T-helper 1 cell treated with Interleukin-12 subunit alpha and Interleukin-12 subunit beta and Interleukin-4 antibody, amounts not matched to agents 30 μg/mL and 1 μg/mL, for 36 hours (primary cell): ENCODE measurements around the gene GLRA1.
"Not testable (repeated sequence)": the region's sequence is repeated elsewhere in the genome, so short reads cannot be mapped to it uniquely, and the experiment has no call there.

Source experiments
- H3K27ac Mint-ChIP-seq: one replicate; pipeline ENCODE4 v1.8.0; 2021; ENCODE audit warnings: mild to moderate bottlenecking, mixed read lengths
- H3K27me3 Mint-ChIP-seq: one replicate; pipeline ENCODE4 v1.8.0; 2021; ENCODE audit warnings: low read depth, mixed read lengths
- H3K36me3 Mint-ChIP-seq: one replicate; pipeline ENCODE4 v1.8.0; 2021; ENCODE audit warnings: low read depth, mixed read lengths
- H3K4me1 Mint-ChIP-seq: one replicate; pipeline ENCODE4 v1.8.0; 2021; ENCODE audit warnings: low read depth, mixed read lengths
- H3K4me3 Mint-ChIP-seq: one replicate; pipeline ENCODE4 v1.8.0; 2021; ENCODE audit warnings: mild to moderate bottlenecking, moderate library complexity, mixed read lengths
- H3K9me3 Mint-ChIP-seq: one replicate; pipeline ENCODE4 v1.8.0; 2021; ENCODE audit warnings: mixed read lengths

GLRA1 gene

GRCh38 chr5:151805414-151806223 lies 119.0 kb downstream of the GLRA1 start:
- Mint-ChIP-seq H3K27me3 (no peaks in the 10 kb centered on the region), H3K36me3 (peaks cover 66% of the 10 kb centered on the region), H3K9me3 (no peaks in the 10 kb centered on the region), H3K4me1 (peaks cover 13% of the 10 kb centered on the region), H3K27ac (no peak overlapping the region), H3K4me3 (no peak overlapping the region)

- Mint-ChIP-seq H3K36me3 (peaks cover 58% of the 10 kb centered on the region), H3K4me1 (peaks cover 24% of the 10 kb centered on the region), H3K4me3 (no peak overlapping the region), H3K27ac (no peak overlapping the region), H3K27me3 (no peaks in the 10 kb centered on the region), H3K9me3 (no peaks in the 10 kb centered on the region)
These were observed 124.1 kb downstream of the GLRA1 start for GRCh38 chr5:151800532-151800931.

- H3K4me1 Mint-ChIP-seq = peaks cover 26% of the 10 kb centered on the region
- H3K27me3 Mint-ChIP-seq = no peaks in the 10 kb centered on the region
- no peak overlapping the region for H3K27ac Mint-ChIP-seq
- no peaks in the 10 kb centered on the region for H3K9me3 Mint-ChIP-seq
- H3K36me3 Mint-ChIP-seq = peaks cover 55% of the 10 kb centered on the region
- no peak overlapping the region for H3K4me3 Mint-ChIP-seq
These were observed 125.2 kb downstream of the GLRA1 start for GRCh38 chr5:151799407-151799806.

GRCh38 chr5:151798674-151799073 lies 126.0 kb downstream of the GLRA1 start:
- no peaks in the 10 kb centered on the region for H3K9me3 Mint-ChIP-seq
- H3K27ac Mint-ChIP-seq = no peak overlapping the region
- peaks cover 56% of the 10 kb centered on the region for H3K36me3 Mint-ChIP-seq
- peaks cover 26% of the 10 kb centered on the region for H3K4me1 Mint-ChIP-seq
- no peak overlapping the region for H3K4me3 Mint-ChIP-seq
- H3K27me3 Mint-ChIP-seq = no peaks in the 10 kb centered on the region

GRCh38 chr5:151795426-151795825 lies 129.2 kb downstream of the GLRA1 start:
- peaks cover 59% of the 10 kb centered on the region for H3K36me3 Mint-ChIP-seq

GRCh38 chr5:151793358-151793757 lies 131.3 kb downstream of the GLRA1 start:
- Mint-ChIP-seq H3K27me3 (no peaks in the 10 kb centered on the region), H3K4me3 (no peak overlapping the region), H3K36me3 (peaks cover 59% of the 10 kb centered on the region), H3K4me1 (peaks cover 17% of the 10 kb centered on the region), H3K9me3 (no peaks in the 10 kb centered on the region), H3K27ac (no peak overlapping the region)

More at GRCh38 chr5:151795426-151795825, 129.2 kb downstream of the GLRA1 start:
- H3K27ac Mint-ChIP-seq = peak overlapping the region; percentile 57
- no peaks in the 10 kb centered on the region for H3K9me3 Mint-ChIP-seq
- no peaks in the 10 kb centered on the region for H3K27me3 Mint-ChIP-seq
- H3K4me3 Mint-ChIP-seq = no peak overlapping the region
- H3K4me1 Mint-ChIP-seq = peaks cover 24% of the 10 kb centered on the region

- H3K27me3 Mint-ChIP-seq = no peaks in the 10 kb centered on the region
- H3K36me3 Mint-ChIP-seq = peaks cover 33% of the 10 kb centered on the region
These were observed 136.8 kb downstream of the GLRA1 start for GRCh38 chr5:151787817-151788216.

GRCh38 chr5:151786468-151786867 lies 138.2 kb downstream of the GLRA1 start:
- no peak overlapping the region for H3K4me3 Mint-ChIP-seq
- H3K4me1 Mint-ChIP-seq = peaks cover 16% of the 10 kb centered on the region
- no peaks in the 10 kb centered on the region for H3K9me3 Mint-ChIP-seq
- H3K36me3 Mint-ChIP-seq = peaks cover 25% of the 10 kb centered on the region
- peak overlapping the region; percentile 49 for H3K27ac Mint-ChIP-seq
- H3K27me3 Mint-ChIP-seq = no peaks in the 10 kb centered on the region

More at GRCh38 chr5:151787817-151788216, 136.8 kb downstream of the GLRA1 start:
- peaks cover 13% of the 10 kb centered on the region for H3K4me1 Mint-ChIP-seq
- no peaks in the 10 kb centered on the region for H3K9me3 Mint-ChIP-seq
- no peak overlapping the region for H3K4me3 Mint-ChIP-seq
- H3K27ac Mint-ChIP-seq = no peak overlapping the region

GRCh38 chr5:151784141-151784540 lies 140.5 kb downstream of the GLRA1 start:
- Mint-ChIP-seq H3K36me3 (peaks cover 9% of the 10 kb centered on the region), H3K27ac (no peak overlapping the region), H3K4me3 (no peak overlapping the region), H3K9me3 (no peaks in the 10 kb centered on the region), H3K4me1 (peaks cover 29% of the 10 kb centered on the region), H3K27me3 (no peaks in the 10 kb centered on the region)

- not testable (repeated sequence) for H3K9me3 Mint-ChIP-seq
- peaks cover 32% of the 10 kb centered on the region for H3K4me1 Mint-ChIP-seq
- H3K36me3 Mint-ChIP-seq = peaks cover 12% of the 10 kb centered on the region
These were observed 141.0 kb downstream of the GLRA1 start for GRCh38 chr5:151783664-151784063.

GRCh38 chr5:151781201-151781600 lies 143.4 kb downstream of the GLRA1 start:
- peaks cover 39% of the 10 kb centered on the region for H3K4me1 Mint-ChIP-seq
- H3K9me3 Mint-ChIP-seq = no peaks in the 10 kb centered on the region
- H3K27ac Mint-ChIP-seq = no peak overlapping the region
- H3K27me3 Mint-ChIP-seq = no peaks in the 10 kb centered on the region
- H3K4me3 Mint-ChIP-seq = no peak overlapping the region
- H3K36me3 Mint-ChIP-seq = peaks cover 15% of the 10 kb centered on the region

More at GRCh38 chr5:151783664-151784063, 141.0 kb downstream of the GLRA1 start:
- not testable (repeated sequence) for H3K27me3 Mint-ChIP-seq, H3K27ac Mint-ChIP-seq, H3K4me3 Mint-ChIP-seq

GRCh38 chr5:151780348-151780747 lies 144.3 kb downstream of the GLRA1 start:
- Mint-ChIP-seq H3K4me1 (peaks cover 41% of the 10 kb centered on the region), H3K36me3 (peaks cover 22% of the 10 kb centered on the region), H3K27ac (no peak overlapping the region), H3K4me3 (no peak overlapping the region), H3K27me3 (no peaks in the 10 kb centered on the region), H3K9me3 (no peaks in the 10 kb centered on the region)

- H3K9me3 Mint-ChIP-seq = no peaks in the 10 kb centered on the region
- H3K36me3 Mint-ChIP-seq = peaks cover 22% of the 10 kb centered on the region
- H3K27me3 Mint-ChIP-seq = no peaks in the 10 kb centered on the region
- H3K27ac Mint-ChIP-seq = no peak overlapping the region
- H3K4me3 Mint-ChIP-seq = no peak overlapping the region
- peaks cover 45% of the 10 kb centered on the region for H3K4me1 Mint-ChIP-seq
These were observed 145.0 kb downstream of the GLRA1 start for GRCh38 chr5:151779531-151780125.

- H3K27ac Mint-ChIP-seq = no peak overlapping the region
- peak overlapping the region; percentile 53 for H3K4me3 Mint-ChIP-seq
- peaks cover 50% of the 10 kb centered on the region for H3K4me1 Mint-ChIP-seq
- H3K9me3 Mint-ChIP-seq = no peaks in the 10 kb centered on the region
- H3K36me3 Mint-ChIP-seq = peaks cover 29% of the 10 kb centered on the region
- no peaks in the 10 kb centered on the region for H3K27me3 Mint-ChIP-seq
These were observed 149.5 kb downstream of the GLRA1 start for GRCh38 chr5:151775025-151775606.

GRCh38 chr5:151773951-151774350 lies 150.7 kb downstream of the GLRA1 start:
- Mint-ChIP-seq H3K27me3 (no peaks in the 10 kb centered on the region), H3K4me1 (peaks cover 41% of the 10 kb centered on the region), H3K27ac (peak overlapping the region; percentile 45), H3K9me3 (no peaks in the 10 kb centered on the region), H3K4me3 (no peak overlapping the region), H3K36me3 (peaks cover 24% of the 10 kb centered on the region)
